SK-N-MC (cell line): ENCODE data around the gene CLIP2.
"Not testable (repeated sequence)": the region's sequence is repeated elsewhere in the genome, so short reads cannot be mapped to it uniquely, and the experiment has no call there.

Source experiments
- DNase-seq: peaks from one replicate; pipeline ENCODE4 v3.0.0-alpha.2; 2011; ENCODE audit warnings: low read depth, low spot score
- H3K27ac ChIP-seq: fragments of 200-600 bp; sonication (generic); 2 replicates; pipeline ENCODE4 v1.5.1; 2016; ENCODE audit warnings: mixed run types
- H3K36me3 ChIP-seq: fragments of 200-600 bp; sonication (generic); 2 replicates; pipeline ENCODE4 v1.6.1; 2017; ENCODE audit warnings: antibody characterized with exemption, low read length, mixed read lengths; ENCODE audit not compliant: insufficient read depth
- H3K4me3 ChIP-seq: fragments of 200-600 bp; sonication (generic); 2 replicates; pipeline ENCODE4 v1.5.1; 2016
- H3K9ac ChIP-seq: fragments of 200-600 bp; sonication (generic); 2 replicates; pipeline ENCODE4 v1.8.0; 2017; ENCODE audit warnings: mixed run types, mixed read lengths; ENCODE audit not compliant: insufficient read length
- H3K9me3 ChIP-seq: fragments of 200-600 bp; sonication (generic); 2 replicates; pipeline ENCODE4 v1.6.1; 2017; ENCODE audit warnings: low read depth, mild to moderate bottlenecking, antibody characterized with exemption, low read length, moderate library complexity, mixed read lengths
- EZH2 ChIP-seq: fragments of 200-600 bp; sonication (generic); IDR thresholded peaks from one replicate; pipeline ENCODE4 v1.6.1; 2017; ENCODE audit warnings: antibody characterized with exemption
- FOXP2 ChIP-seq: optimal IDR thresholded peaks from 2 replicates; pipeline ENCODE3; 2011; ENCODE audit warnings: mild to moderate bottlenecking, moderate library complexity; ENCODE audit not compliant: insufficient read depth; ENCODE audit errors: extremely low read length, control extremely low read depth
- POLR2AphosphoS5 ChIP-seq: IDR thresholded peaks from 2 replicates; pipeline ENCODE4 v1.6.1; 2012; ENCODE audit warnings: mild to moderate bottlenecking, low read depth, low read length, borderline replicate concordance

Gene CLIP2

DNA sequence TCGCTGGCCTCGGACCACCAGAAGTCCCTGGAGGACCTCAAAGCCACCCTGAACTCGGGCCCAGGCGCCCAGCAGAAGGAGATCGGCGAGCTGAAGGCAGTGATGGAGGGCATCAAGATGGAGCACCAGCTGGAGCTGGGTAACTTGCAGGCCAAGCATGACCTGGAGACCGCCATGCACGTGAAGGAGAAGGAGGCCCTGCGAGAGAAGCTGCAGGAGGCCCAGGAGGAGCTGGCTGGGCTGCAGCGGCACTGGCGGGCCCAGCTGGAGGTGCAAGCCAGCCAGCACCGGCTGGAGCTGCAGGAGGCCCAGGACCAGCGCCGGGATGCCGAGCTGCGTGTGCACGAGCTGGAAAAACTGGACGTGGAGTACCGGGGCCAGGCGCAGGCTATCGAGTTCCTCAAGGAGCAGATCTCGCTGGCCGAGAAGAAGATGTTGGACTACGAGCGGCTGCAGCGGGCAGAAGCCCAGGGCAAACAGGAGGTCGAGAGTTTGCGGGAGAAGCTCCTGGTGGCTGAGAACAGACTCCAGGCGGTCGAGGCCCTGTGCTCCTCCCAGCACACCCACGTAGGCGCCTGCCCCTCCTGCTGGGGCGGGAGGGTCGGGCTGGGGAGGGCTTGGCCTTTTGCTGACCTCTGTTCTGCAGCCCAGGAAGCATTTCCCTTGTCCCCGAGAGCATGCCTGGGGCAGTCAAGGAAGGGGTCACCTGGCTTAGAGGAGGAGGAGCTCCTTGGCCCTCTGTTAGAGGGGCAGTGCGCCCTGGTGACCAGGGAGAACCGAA is 87.2 kb downstream of the CLIP2 start:
- Histone ChIP-seq H3K36me3 (no peaks in the 10 kb centered on the region), H3K9ac (no peak overlapping the region), H3K9me3 (no peaks in the 10 kb centered on the region), H3K27ac (no peak overlapping the region), H3K4me3 (no peak overlapping the region)
- no peak for TF ChIP-seq EZH2
- TF ChIP-seq FOXP2: no peak
- no peak for TF ChIP-seq POLR2AphosphoS5
- no peak for DNase-seq

DNA sequence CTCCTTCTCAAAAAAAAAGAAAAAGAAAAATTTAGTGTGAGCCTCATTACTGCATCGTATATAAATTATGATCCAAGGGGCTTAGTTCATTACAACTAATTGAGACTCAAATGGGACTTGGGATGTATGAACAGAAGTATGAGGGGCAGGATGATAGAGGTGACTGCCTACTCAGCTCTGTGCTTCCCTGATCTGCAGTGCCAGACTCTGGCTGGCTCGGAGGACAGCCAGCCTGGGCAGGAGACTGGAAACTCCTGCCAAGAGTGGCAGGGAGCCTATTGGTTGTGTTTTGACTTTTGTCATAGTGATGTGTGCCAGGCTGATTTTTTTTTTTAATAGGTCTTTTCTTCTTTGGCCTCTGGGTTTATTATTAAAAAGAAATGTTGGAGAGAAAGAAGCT is 90.7 kb downstream of the CLIP2 start:
- no peaks in the 10 kb centered on the region for H3K9me3 ChIP-seq
- no peak for TF ChIP-seq FOXP2
- TF ChIP-seq EZH2: no peak
- TF ChIP-seq POLR2AphosphoS5: no peak
- DNase-seq: no peak
- no peaks in the 10 kb centered on the region for H3K36me3 ChIP-seq
- no peak overlapping the region for H3K27ac ChIP-seq
- no peak overlapping the region for H3K4me3 ChIP-seq
- no peak overlapping the region for H3K9ac ChIP-seq

DNA sequence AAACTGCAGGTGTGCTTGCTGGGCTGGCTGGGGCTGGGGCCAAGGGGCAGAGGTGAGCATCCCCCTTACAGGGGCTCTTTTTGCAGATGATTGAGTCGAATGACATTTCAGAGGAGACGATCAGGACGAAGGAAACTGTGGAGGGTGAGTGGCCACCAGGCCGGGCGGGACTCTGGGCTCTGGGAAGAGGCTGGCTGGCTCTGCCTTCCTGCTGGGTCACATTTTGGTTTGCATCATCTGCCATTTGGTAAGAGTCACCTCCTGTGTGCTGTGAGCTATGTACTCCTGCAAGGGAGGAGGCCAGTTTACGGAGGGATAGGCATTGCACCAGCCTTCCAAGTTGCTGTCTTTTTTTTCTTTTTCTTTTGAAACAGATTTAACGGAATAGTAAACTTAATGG is 91.5 kb downstream of the CLIP2 start:
- H3K36me3 ChIP-seq: no peaks in the 10 kb centered on the region
- no peak for DNase-seq
- no peak overlapping the region for H3K4me3 ChIP-seq
- TF ChIP-seq EZH2: no peak
- TF ChIP-seq FOXP2: no peak
- TF ChIP-seq POLR2AphosphoS5: no peak
- no peak overlapping the region for H3K9ac ChIP-seq
- H3K27ac ChIP-seq: no peak overlapping the region
- H3K9me3 ChIP-seq: no peaks in the 10 kb centered on the region

DNA sequence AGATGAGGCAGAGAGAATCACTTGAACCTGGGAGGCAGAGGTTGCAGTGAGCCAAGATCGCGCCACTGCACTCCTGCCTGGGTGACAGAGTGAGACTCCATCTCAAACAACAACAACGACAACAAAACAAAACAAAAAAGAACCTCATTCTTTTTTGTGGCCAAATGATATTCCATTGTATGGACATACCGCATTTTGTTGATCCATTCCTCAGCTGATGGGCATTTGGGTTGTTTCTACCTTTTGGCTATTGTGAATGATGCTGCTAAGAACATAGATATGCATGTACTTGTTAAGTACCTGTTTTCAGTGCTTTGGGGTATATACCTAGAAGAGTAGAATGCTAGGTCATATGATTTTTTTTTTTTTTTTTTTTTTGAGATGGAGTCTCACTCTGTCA is 94.9 kb downstream of the CLIP2 start:
- not testable (repeated sequence) for DNase-seq, H3K4me3 ChIP-seq

DNA sequence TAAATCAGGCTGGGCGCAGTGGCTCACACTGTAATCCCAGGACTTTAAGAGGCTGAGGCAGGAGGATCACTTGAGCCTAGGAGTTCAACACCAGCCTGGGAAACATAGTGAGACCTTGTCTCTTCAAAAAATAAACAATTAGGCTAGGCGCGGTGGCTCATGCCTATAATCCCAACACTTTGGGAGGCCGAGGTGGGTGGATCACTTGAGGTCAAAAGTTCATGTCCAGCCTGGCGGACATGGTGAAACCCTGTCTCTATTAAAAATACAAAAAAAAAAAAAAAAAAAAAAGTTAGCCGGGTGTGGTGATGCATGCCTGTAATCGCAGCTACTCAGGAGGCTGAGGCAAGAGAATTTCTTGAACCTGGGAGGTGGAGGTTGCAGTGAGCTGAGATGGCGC is 95.6 kb downstream of the CLIP2 start:
- H3K9ac ChIP-seq, DNase-seq, H3K36me3 ChIP-seq, H3K27ac ChIP-seq, H3K9me3 ChIP-seq, H3K4me3 ChIP-seq: not testable (repeated sequence)

More for the DNA sequence above, 94.9 kb downstream of the CLIP2 start:
- H3K9me3 ChIP-seq, H3K9ac ChIP-seq, H3K36me3 ChIP-seq, H3K27ac ChIP-seq: not testable (repeated sequence)

DNA sequence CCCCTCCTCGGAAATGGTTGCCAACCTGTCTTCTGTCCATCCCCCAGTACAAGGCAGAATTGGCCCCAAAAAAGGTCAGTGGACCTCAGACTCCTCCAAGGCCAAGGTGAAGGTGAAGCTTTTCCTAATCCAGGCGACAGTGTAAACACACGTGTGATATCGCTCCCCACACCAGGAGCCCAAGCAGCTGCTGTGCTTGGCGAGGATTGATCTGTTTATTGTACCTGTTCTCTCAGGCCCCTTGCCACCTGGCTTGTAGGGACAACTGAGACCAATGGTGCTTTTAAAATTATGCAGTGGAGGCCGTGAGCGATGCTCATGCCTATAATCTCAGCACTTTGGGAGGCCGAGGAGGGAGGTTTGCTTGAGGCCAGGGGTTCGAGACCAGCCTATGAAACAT is 98.4 kb downstream of the CLIP2 start:
- Histone ChIP-seq H3K27ac (no peak overlapping the region), H3K36me3 (no peaks in the 10 kb centered on the region)

DNA sequence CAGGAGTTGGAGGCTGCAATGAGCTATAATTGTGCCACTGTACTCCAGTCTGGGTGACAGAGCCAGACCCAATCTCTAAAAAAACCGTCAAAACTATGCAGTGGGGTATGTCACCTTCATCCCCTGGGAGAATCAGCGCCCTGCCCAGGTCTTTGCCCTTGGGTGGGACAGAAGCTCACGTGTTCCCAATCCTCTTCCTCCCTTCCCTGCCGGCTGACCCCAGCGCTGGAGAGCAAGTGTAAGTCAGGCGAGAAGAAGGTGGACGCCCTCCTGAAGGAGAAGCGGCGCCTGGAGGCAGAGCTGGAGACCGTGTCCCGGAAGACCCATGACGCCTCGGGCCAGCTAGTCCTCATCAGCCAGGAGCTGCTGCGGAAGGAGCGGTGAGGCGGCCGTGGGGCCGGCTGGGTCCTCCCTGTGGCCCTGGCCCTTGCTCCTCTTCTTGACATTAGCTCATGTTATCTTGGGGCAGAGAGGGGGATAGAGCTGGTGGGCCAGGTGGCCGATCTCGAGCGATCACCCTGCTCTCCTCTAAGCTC is 99.7 kb downstream of the CLIP2 start:
- no peaks in the 10 kb centered on the region for H3K9me3 ChIP-seq
- H3K36me3 ChIP-seq: no peaks in the 10 kb centered on the region
- H3K9ac ChIP-seq: no peak overlapping the region
- H3K27ac ChIP-seq: no peak overlapping the region
- no peak overlapping the region for H3K4me3 ChIP-seq
- DNase-seq: no peak
- TF ChIP-seq FOXP2: no peak
- no peak for TF ChIP-seq EZH2

More for the DNA sequence above, 98.4 kb downstream of the CLIP2 start:
- no peaks in the 10 kb centered on the region for H3K9me3 ChIP-seq
- no peak overlapping the region for H3K4me3 ChIP-seq
- no peak overlapping the region for H3K9ac ChIP-seq
- no peak for DNase-seq
- TF ChIP-seq POLR2AphosphoS5: no peak
- TF ChIP-seq FOXP2: no peak
- no peak for TF ChIP-seq EZH2

DNA sequence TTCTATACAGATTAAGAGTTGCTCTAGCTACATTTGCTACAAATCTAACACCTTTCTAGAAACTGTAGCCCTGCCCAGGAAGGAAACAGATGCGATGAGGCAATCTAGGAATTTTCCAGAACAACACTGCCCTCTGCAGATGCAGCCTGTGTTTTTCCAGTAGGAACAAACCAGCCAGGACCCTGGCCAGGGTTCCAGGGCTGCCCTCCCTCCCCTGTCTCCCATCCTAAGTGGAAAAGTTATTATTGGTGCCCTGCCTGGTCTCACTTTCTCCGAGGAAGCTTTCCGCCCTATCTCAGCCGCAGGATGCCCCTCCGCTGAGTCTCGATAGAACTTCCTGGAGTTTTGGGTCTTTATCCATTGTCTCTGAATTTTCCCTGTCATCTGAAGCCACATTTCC is 104.5 kb downstream of the CLIP2 start:
- not testable (repeated sequence) for H3K27ac ChIP-seq, H3K9me3 ChIP-seq, H3K9ac ChIP-seq, H3K4me3 ChIP-seq, DNase-seq, H3K36me3 ChIP-seq

DNA sequence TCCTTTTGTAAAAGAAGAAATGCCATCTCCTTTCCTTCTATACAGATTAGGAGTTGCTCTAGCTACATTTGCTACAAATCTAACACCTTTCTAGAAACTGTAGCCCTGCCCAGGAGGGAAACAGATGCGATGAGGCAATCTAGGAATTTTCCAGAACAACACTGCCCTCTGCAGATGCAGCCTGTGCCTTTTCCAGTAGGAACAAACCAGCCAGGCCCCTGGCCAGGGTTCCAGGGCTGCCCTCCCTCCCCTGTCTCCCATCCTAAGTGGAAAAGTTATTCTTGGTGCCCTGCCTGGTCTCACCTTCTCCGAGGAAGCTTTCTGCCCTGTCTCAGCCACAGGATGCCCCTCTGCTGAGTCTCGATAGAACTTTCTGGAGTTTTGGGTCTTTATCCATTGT is 105.4 kb downstream of the CLIP2 start:
- not testable (repeated sequence) for H3K9me3 ChIP-seq, H3K27ac ChIP-seq, H3K36me3 ChIP-seq, H3K4me3 ChIP-seq, H3K9ac ChIP-seq, DNase-seq

DNA sequence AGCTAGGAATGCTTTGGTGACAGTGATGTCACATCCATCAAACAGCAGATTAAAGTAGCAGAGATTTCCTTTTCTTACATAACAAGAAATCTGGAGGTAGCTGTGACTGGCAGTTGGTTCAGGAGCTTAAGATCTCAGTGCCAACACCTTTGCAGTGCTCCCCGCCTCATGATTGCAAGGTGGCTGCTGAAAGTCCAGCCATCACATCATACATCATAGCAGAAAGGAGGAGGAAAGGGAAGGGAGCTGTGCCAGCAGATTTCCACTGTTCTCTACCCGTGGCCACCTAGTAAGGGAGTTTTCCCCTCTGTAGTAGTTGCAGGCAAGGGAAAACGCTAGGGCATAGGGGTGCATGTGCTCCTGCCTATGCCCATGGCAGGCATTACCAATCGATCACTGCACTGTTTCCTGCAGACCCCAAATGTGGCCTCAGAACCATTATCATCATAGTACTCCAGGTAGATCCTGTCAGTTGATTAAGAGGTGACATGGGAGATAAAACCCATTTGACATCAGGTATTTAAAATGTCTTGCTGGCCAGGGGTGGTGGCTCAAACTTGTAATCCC is 106.6 kb downstream of the CLIP2 start:
- Histone ChIP-seq H3K27ac (no peak overlapping the region), H3K9me3 (no peaks in the 10 kb centered on the region), H3K9ac (no peak overlapping the region), H3K36me3 (no peaks in the 10 kb centered on the region; the same call in 1 of the 2 replicates), H3K4me3 (no peak overlapping the region)
- DNase-seq: no peak
- no peak for TF ChIP-seq FOXP2
- TF ChIP-seq POLR2AphosphoS5: no peak
- TF ChIP-seq EZH2: no peak
